Coronary artery (tissue), 2 donors: ENCODE measurements around the gene JUND.

Experiments used
- DNase-seq: peaks from one replicate; pipeline ENCODE4 v3.0.0-alpha.2; 2017; ENCODE audit warnings: low spot score
- H3K27ac ChIP-seq, 2 donors: fragments of 200-600 bp; sonication (generic); one replicate each; pipeline ENCODE4 v1.5.1; 2016 to 2019
- H3K4me3 ChIP-seq: fragments of 200-600 bp; sonication (generic); 2 replicates; pipeline ENCODE4 v1.5.1; 2016; ENCODE audit warnings: mild to moderate bottlenecking, moderate library complexity
- CTCF ChIP-seq: fragments of 200-600 bp; sonication (generic); IDR thresholded peaks from one replicate; pipeline ENCODE4 v1.5.1; 2019; ENCODE audit warnings: antibody characterized with exemption

Gene JUND

GRCh38 chr19:18312092-18312534 is 30.7 kb upstream of the JUND start:
- H3K4me3 ChIP-seq: no peak overlapping the region
- H3K27ac ChIP-seq: no peak overlapping the region
- TF ChIP-seq CTCF: no peak
- DNase-seq: no peak

- TF ChIP-seq CTCF: no peak
- no peak overlapping the region for H3K27ac ChIP-seq
- no peak overlapping the region for H3K4me3 ChIP-seq
- no peak for DNase-seq
These were observed 30.2 kb upstream of the JUND start for GRCh38 chr19:18311502-18312091.

- no peak for DNase-seq
- no peak overlapping the region for H3K27ac ChIP-seq
These were observed 29.5 kb upstream of the JUND start for GRCh38 chr19:18310966-18311365.

GRCh38 chr19:18310118-18310909 is 28.9 kb upstream of the JUND start:
- DNase-seq: no peak
- H3K4me3 ChIP-seq: no peak overlapping the region

More at GRCh38 chr19:18310966-18311365, 29.5 kb upstream of the JUND start:
- no peak for TF ChIP-seq CTCF
- H3K4me3 ChIP-seq: no peak overlapping the region

GRCh38 chr19:18309525-18310064 is 28.2 kb upstream of the JUND start:
- Histone ChIP-seq H3K27ac (no peak overlapping the region), H3K4me3 (no peak overlapping the region)
- no peak for DNase-seq
- TF ChIP-seq CTCF: no peak

More at GRCh38 chr19:18310118-18310909, 28.9 kb upstream of the JUND start:
- H3K27ac ChIP-seq: no peak overlapping the region
- no peak for TF ChIP-seq CTCF

- H3K4me3 ChIP-seq: no peak overlapping the region
- no peak for DNase-seq
- TF ChIP-seq CTCF: no peak
- peak overlapping the region; percentile 93 to 97 for H3K27ac ChIP-seq
These were observed 27.5 kb upstream of the JUND start for GRCh38 chr19:18308948-18309325.
